IPS-11a (cell line): ENCODE measurements around the gene LPAR1.

Source experiments
- H3K4me3 ChIP-seq: one replicate; pipeline ENCODE4 v1.5.1; 2013; ENCODE audit warnings: low read depth, low read length, control low read depth

The LPAR1 gene

GRCh38 chr9:111037708-111038330, 451 bp downstream of the LPAR1 start:
- peak overlapping the region; percentile 60 for H3K4me3 ChIP-seq

- H3K4me3 ChIP-seq = peak overlapping the region; percentile 60
These were observed 938 bp downstream of the LPAR1 start for GRCh38 chr9:111037356-111037707.

- H3K4me3 ChIP-seq = peak overlapping the region; percentile 60
These were observed 1.3 kb downstream of the LPAR1 start for GRCh38 chr9:111036946-111037345.

- H3K4me3 ChIP-seq = no peak overlapping the region
These were observed 1.9 kb downstream of the LPAR1 start for GRCh38 chr9:111036429-111036789.

GRCh38 chr9:111035543-111036428, 2.5 kb downstream of the LPAR1 start:
- H3K4me3 ChIP-seq = no peak overlapping the region

GRCh38 chr9:111034898-111035539, 3.3 kb downstream of the LPAR1 start:
- no peak overlapping the region for H3K4me3 ChIP-seq

GRCh38 chr9:111034170-111034897, 3.9 kb downstream of the LPAR1 start:
- H3K4me3 ChIP-seq = no peak overlapping the region

- no peak overlapping the region for H3K4me3 ChIP-seq
These were observed 7.8 kb downstream of the LPAR1 start for GRCh38 chr9:111030492-111030891.

GRCh38 chr9:111029260-111029659, 9.0 kb downstream of the LPAR1 start:
- H3K4me3 ChIP-seq = no peak overlapping the region

- no peak overlapping the region for H3K4me3 ChIP-seq
These were observed 10.5 kb downstream of the LPAR1 start for GRCh38 chr9:111027798-111028197.

- no peak overlapping the region for H3K4me3 ChIP-seq
These were observed 15.1 kb downstream of the LPAR1 start for GRCh38 chr9:111023128-111023527.

GRCh38 chr9:111020594-111020993, 17.7 kb downstream of the LPAR1 start:
- H3K4me3 ChIP-seq = no peak overlapping the region

GRCh38 chr9:111016426-111017045, 21.7 kb downstream of the LPAR1 start:
- H3K4me3 ChIP-seq = no peak overlapping the region

GRCh38 chr9:111016016-111016415, 22.3 kb downstream of the LPAR1 start:
- H3K4me3 ChIP-seq = no peak overlapping the region

- no peak overlapping the region for H3K4me3 ChIP-seq
These were observed 24.6 kb downstream of the LPAR1 start for GRCh38 chr9:111013707-111014106.

- H3K4me3 ChIP-seq = no peak overlapping the region
These were observed 25.0 kb downstream of the LPAR1 start for GRCh38 chr9:111013250-111013649.

GRCh38 chr9:111008158-111009075, 29.9 kb downstream of the LPAR1 start:
- no peak overlapping the region for H3K4me3 ChIP-seq

GRCh38 chr9:111005746-111006470, 32.4 kb downstream of the LPAR1 start:
- H3K4me3 ChIP-seq = no peak overlapping the region

- no peak overlapping the region for H3K4me3 ChIP-seq
These were observed 33.3 kb downstream of the LPAR1 start for GRCh38 chr9:111004936-111005335.
